H1 (cell line): ENCODE measurements around the gene SPATA33. TPM values are rescaled to one million over a fixed set of nuclear protein-coding genes. Genes with fewer than 3 reads are reported as not detected.

ENCODE experiments used
- CTCF ChIA-PET: fragments of 300-600 bp; sonication (Branson Sonifier 250); formaldehyde crosslinking; loops from one replicate; lab custom pipeline; 2021; ENCODE audit not compliant: partially characterized antibody; lab: Charles Lee
- POLR2A ChIA-PET: fragments of 300-600 bp; sonication (Branson Sonifier 250); formaldehyde crosslinking; loops from one replicate; lab custom pipeline; 2021; ENCODE audit warnings: inconsistent platforms; ENCODE audit not compliant: partially characterized antibody; lab: Charles Lee
- DNase-seq, 2 experiments: peaks; one replicate each; pipeline versions ENCODE4 v3.0.0 to v3.0.0-alpha.2; 2010 to 2022; ENCODE audit warnings: low spot score in 2 of 2, low read depth in 1 of 2, mixed read lengths in 1 of 2
- FAIRE-seq: peaks from 2 replicates; lab custom pipeline; 2011; peaks lifted over from hg19 to GRCh38; lab: Jason Lieb, UNC
- H2AFZ ChIP-seq: 2 replicates; pipeline ENCODE4 v1.8.1; 2012; ENCODE audit warnings: low read length, inconsistent platforms
- H2AK5ac ChIP-seq: 2 replicates; pipeline ENCODE4 v1.6.1; 2013; ENCODE audit warnings: low read depth, low read length
- H2BK120ac ChIP-seq: replicated peaks from 2 replicates; pipeline ENCODE3; 2013; ENCODE audit warnings: low read depth, low read length, inconsistent platforms
- H2BK12ac ChIP-seq: 2 replicates; pipeline ENCODE4 v1.6.1; 2013; ENCODE audit warnings: low read depth, low read length
- H2BK15ac ChIP-seq: 2 replicates; pipeline ENCODE4 v1.6.1; 2013; ENCODE audit warnings: low read length
- H2BK20ac ChIP-seq: 2 replicates; pipeline ENCODE4 v1.6.1; 2013; ENCODE audit warnings: low read length
- H2BK5ac ChIP-seq: 2 replicates; pipeline ENCODE4 v1.6.1; 2013; ENCODE audit warnings: low read depth, low read length
- H3K14ac ChIP-seq: 2 replicates; pipeline ENCODE4 v1.6.1; 2013; ENCODE audit warnings: inconsistent platforms; ENCODE audit not compliant: insufficient read length
- H3K18ac ChIP-seq: 2 replicates; pipeline ENCODE4 v1.6.1; 2013; ENCODE audit warnings: low read length; ENCODE audit errors: extremely low read depth
- H3K23ac ChIP-seq: 2 replicates; pipeline ENCODE4 v1.6.1; 2013; ENCODE audit warnings: inconsistent platforms; ENCODE audit not compliant: insufficient read length
- H3K23me2 ChIP-seq: 2 replicates; pipeline ENCODE4 v1.6.1; 2013; ENCODE audit warnings: low read depth, low read length
- H3K27ac ChIP-seq: 2 replicates; pipeline ENCODE4 v1.6.1; 2011; ENCODE audit warnings: low read depth, low read length, inconsistent platforms
- H3K27me3 ChIP-seq, 4 experiments: replicated peaks in 1 of 4; 1 replicate in 1 of 4; 2 replicates in 3 of 4; pipeline versions ENCODE4 v1.6.1 to v1.8.1; 2011 to 2013; ENCODE audit warnings: low read length in 3 of 4, mild to moderate bottlenecking in 3 of 4, inconsistent platforms in 2 of 4, mixed read lengths in 2 of 4, moderate library complexity in 1 of 4; ENCODE audit not compliant: control insufficient read depth in 3 of 4, insufficient read depth in 3 of 4; ENCODE audit errors: extremely low read depth in 1 of 4
- H3K36me3 ChIP-seq, 4 experiments: 2 replicates each; pipeline versions ENCODE4 v1.6.1 to v1.8.1; 2011 to 2013; ENCODE audit warnings: mild to moderate bottlenecking in 4 of 4, low read length in 3 of 4, moderate library complexity in 2 of 4, control low read depth in 1 of 4, inconsistent platforms in 1 of 4; ENCODE audit not compliant: insufficient read depth in 4 of 4, control insufficient read depth in 2 of 4
- H3K4ac ChIP-seq: replicated peaks from 2 replicates; pipeline ENCODE3; 2013; ENCODE audit warnings: low read length, low read depth, mixed read lengths, inconsistent platforms; ENCODE audit not compliant: insufficient read length
- H3K4me1 ChIP-seq, 4 experiments: replicated peaks in 1 of 4; 1 replicate in 1 of 4; 2 replicates in 3 of 4; pipeline versions ENCODE4 v1.6.1 to v1.8.1; 2011 to 2013; ENCODE audit warnings: low read length in 3 of 4, inconsistent platforms in 2 of 4, mixed read lengths in 1 of 4; ENCODE audit not compliant: insufficient read depth in 4 of 4, control insufficient read depth in 3 of 4
- H3K4me2 ChIP-seq, 2 experiments: 2 replicates each; pipeline versions ENCODE4 v1.6.1 to v1.8.1; 2011 to 2013; ENCODE audit warnings: low read depth in 2 of 2, low read length in 2 of 2, control low read depth in 1 of 2, inconsistent platforms in 1 of 2, mild to moderate bottlenecking in 1 of 2; ENCODE audit not compliant: insufficient read depth in 1 of 2
- H3K4me3 ChIP-seq, 4 experiments: fragments of 200-600, 300-600 bp in 1 of 4; sonication (generic), shearing (Covaris generic), sonication (Bioruptor Twin) in 1 of 4; 2 replicates each; pipeline versions ENCODE4 v1.5.1 to v1.8.1; 2011 to 2016; ENCODE audit warnings: low read length in 4 of 4, low read depth in 3 of 4, control low read depth in 2 of 4, inconsistent platforms in 2 of 4, mild to moderate bottlenecking in 2 of 4, mixed read lengths in 1 of 4, moderate library complexity in 1 of 4; ENCODE audit not compliant: insufficient read depth in 2 of 4; ENCODE audit errors: extremely low read depth in 1 of 4
- H3K56ac ChIP-seq: replicated peaks from 2 replicates; pipeline ENCODE3; 2013; ENCODE audit warnings: low read depth, mild to moderate bottlenecking, mixed read lengths, low read length, inconsistent platforms; ENCODE audit not compliant: insufficient read length
- H3K79me1 ChIP-seq: 2 replicates; pipeline ENCODE4 v1.6.1; 2013; ENCODE audit warnings: low read depth, low read length, control low read depth
- H3K79me2 ChIP-seq, 2 experiments: 2 replicates each; pipeline versions ENCODE4 v1.6.1 to v1.8.1; 2012 to 2013; ENCODE audit warnings: low read length in 2 of 2, mild to moderate bottlenecking in 2 of 2, inconsistent platforms in 1 of 2; ENCODE audit not compliant: insufficient read depth in 2 of 2, control insufficient read depth in 1 of 2
- H3K9ac ChIP-seq, 4 experiments: replicated peaks in 1 of 4; 1 replicate in 1 of 4; 2 replicates in 3 of 4; pipeline versions ENCODE4 v1.6.1 to v1.8.1; 2011 to 2013; ENCODE audit warnings: low read depth in 3 of 4, low read length in 3 of 4, control low read depth in 2 of 4, mild to moderate bottlenecking in 2 of 4, moderate library complexity in 2 of 4, inconsistent platforms in 1 of 4; ENCODE audit errors: extremely low read depth in 1 of 4
- H3K9me3 ChIP-seq, 2 experiments: 2 replicates each; pipeline versions ENCODE4 v1.6.1 to v1.8.1; 2012 to 2013; ENCODE audit warnings: mild to moderate bottlenecking in 2 of 2, moderate library complexity in 2 of 2, control low read depth in 1 of 2, inconsistent platforms in 1 of 2, low read depth in 1 of 2, low read length in 1 of 2, mixed read lengths in 1 of 2; ENCODE audit not compliant: insufficient read depth in 2 of 2
- H4K20me1 ChIP-seq, 2 experiments: replicated peaks in 1 of 2; 2 replicates each; pipeline versions ENCODE3 to v1.8.1; 2011 to 2013; ENCODE audit warnings: inconsistent platforms in 2 of 2, low read length in 2 of 2, mild to moderate bottlenecking in 1 of 2; ENCODE audit not compliant: insufficient read depth in 2 of 2, control insufficient read depth in 1 of 2
- H4K5ac ChIP-seq: 2 replicates; pipeline ENCODE4 v1.6.1; 2013; ENCODE audit warnings: low read length, low read depth, mixed read lengths, inconsistent platforms; ENCODE audit not compliant: insufficient read length
- H4K8ac ChIP-seq: 2 replicates; pipeline ENCODE4 v1.8.0; 2013; ENCODE audit warnings: mild to moderate bottlenecking, moderate library complexity, low read length, inconsistent platforms; ENCODE audit not compliant: insufficient read depth; ENCODE audit errors: extremely low read depth
- H4K91ac ChIP-seq: replicated peaks from 2 replicates; pipeline ENCODE3; 2013; ENCODE audit warnings: low read length, mixed read lengths, inconsistent platforms; ENCODE audit not compliant: insufficient read length
- BCL11A ChIP-seq, 2 experiments: IDR thresholded peaks; one replicate each; pipeline ENCODE4 v1.6.1; 2011; ENCODE audit warnings: low read depth in 2 of 2, low read length in 2 of 2, mild to moderate bottlenecking in 2 of 2
- CHD1 ChIP-seq: IDR thresholded peaks from 2 replicates; pipeline ENCODE4 v1.6.1; 2012; ENCODE audit warnings: low read depth, low read length, improper control_type of control experiment
- CHD2 ChIP-seq: IDR thresholded peaks from 2 replicates; pipeline ENCODE4 v1.6.1; 2012; ENCODE audit warnings: low read length, improper control_type of control experiment
- EGR1 ChIP-seq: IDR thresholded peaks from 2 replicates; pipeline ENCODE4 v1.6.1; 2011; ENCODE audit warnings: low read depth, low read length, borderline replicate concordance
- FOSL1 ChIP-seq: IDR thresholded peaks from 2 replicates; pipeline ENCODE4 v1.6.1; 2011; ENCODE audit warnings: mild to moderate bottlenecking, low read depth, low read length, moderate library complexity; ENCODE audit not compliant: insufficient read depth
- NANOG ChIP-seq: IDR thresholded peaks from 2 replicates; pipeline ENCODE4 v1.6.1; 2011; ENCODE audit warnings: low read length, low read depth, mild to moderate bottlenecking, inconsistent platforms; ENCODE audit not compliant: insufficient read depth, poor library complexity, severe bottlenecking
- NRF1 ChIP-seq: IDR thresholded peaks from 2 replicates; pipeline ENCODE4 v1.6.1; 2011; ENCODE audit warnings: mild to moderate bottlenecking, low read depth, low read length, improper control_type of control experiment
- POLR2A ChIP-seq, 2 experiments: IDR thresholded peaks; 1 replicate in 1 of 2; 2 replicates in 1 of 2; pipeline ENCODE4 v1.6.1; 2011; ENCODE audit warnings: low read depth in 2 of 2, low read length in 2 of 2, mild to moderate bottlenecking in 2 of 2; ENCODE audit errors: control extremely low read depth in 1 of 2
- POLR2AphosphoS5 ChIP-seq: IDR thresholded peaks from 2 replicates; pipeline ENCODE4 v1.6.1; 2011; ENCODE audit warnings: low read depth, low read length
- RNF2 ChIP-seq: fragments of 200-900, 300-1000 bp; sonication (generic); IDR thresholded peaks from 2 replicates; pipeline ENCODE4 v1.7.1; 2016; ENCODE audit warnings: borderline replicate concordance, low read depth, mild to moderate bottlenecking, antibody characterized with exemption, low read length; ENCODE audit not compliant: poor library complexity, severe bottlenecking; ENCODE audit errors: missing control alignments
- RXRA ChIP-seq: IDR thresholded peaks from 2 replicates; pipeline ENCODE4 v1.6.1; 2011; ENCODE audit warnings: low read depth, mild to moderate bottlenecking, low read length, moderate library complexity; ENCODE audit not compliant: insufficient read depth
- SP1 ChIP-seq: IDR thresholded peaks from 2 replicates; pipeline ENCODE4 v1.6.1; 2011; ENCODE audit warnings: low read depth, low read length
- WGBS, 2 experiments: shearing (Covaris generic) in 1 of 2; methylation state at CpG; one replicate each; pipeline versions ENCODE4 v1.1.6 to v1.1.7; 2013 to 2015; ENCODE audit warnings: low lambda C conversion rate in 2 of 2, mixed read lengths in 2 of 2, inconsistent platforms in 1 of 2, low coverage in 1 of 2, missing lambda C conversion rate in 1 of 2; ENCODE audit not compliant: insufficient replicate concordance in 2 of 2, insufficient coverage in 1 of 2, insufficient read length in 1 of 2; ENCODE audit errors: extremely low coverage in 1 of 2, missing lambda C conversion rate in 1 of 2; 5-methylcytosine and 5-hydroxymethylcytosine counted together
- polyA plus RNA-seq, 7 experiments: library from polyadenylated mRNA; depleted of rRNA in 3 of 7; stranded (reverse) in 5 of 7; unstranded in 2 of 7; fragments of >200 nt in 5 of 7; fragments of 200-250 nt in 2 of 7; gene quantifications; 1 replicate in 5 of 7; 2 replicates in 1 of 7; 4 replicates in 1 of 7; pipeline versions ENCODE4 v1.2.1 to v1.2.3, GENCODE V29; 2011 to 2013; ENCODE audit warnings: missing spikeins in 2 of 7, mixed read lengths in 2 of 7
- total RNA-seq: library from RNA; stranded (reverse); fragmentation: NEBNext Ultra II Directional; extraction: Animal tissue kit (Norgen Biotek cat#: 25700); gene quantifications from 2 replicates; pipeline ENCODE4 v1.2.1, GENCODE V29; 2021
- TF ChIP-seq, protein P1 (sequence below): IDR thresholded peaks from 2 replicates; pipeline ENCODE4 v1.6.1; 2012; ENCODE audit warnings: low read length, inconsistent platforms

The SPATA33 gene
- total and polyA plus RNA-seq, 2 of the 8 experiments (the other 6 are each of a cell fraction or from before 2014, with no cell fraction given): 5.4 to 16.9 TPM

DNA sequence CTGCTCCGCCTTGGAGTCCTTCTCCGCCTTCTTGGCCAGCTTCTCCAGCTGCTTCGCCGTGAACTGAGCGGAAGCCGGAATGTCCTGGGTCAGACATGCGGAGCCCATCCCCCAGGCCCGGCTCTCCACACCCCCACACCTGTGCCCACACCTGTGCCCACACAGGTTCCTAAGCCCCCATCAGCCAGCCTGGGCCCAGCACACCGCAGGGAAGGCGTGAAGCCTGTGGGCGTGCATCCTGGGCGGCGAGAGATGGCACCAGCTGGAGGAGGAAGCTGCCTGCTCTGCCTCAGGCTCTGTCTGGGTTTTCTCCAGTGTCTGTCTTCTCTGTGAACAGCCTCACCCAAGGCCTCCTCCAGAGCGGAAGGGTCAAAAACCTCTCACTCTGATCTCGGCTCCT lies 6.1 kb upstream of the SPATA33 start:
- no peak overlapping the region for H2BK12ac ChIP-seq
- no peak overlapping the region for H3K23ac ChIP-seq
- no peak overlapping the region for H3K18ac ChIP-seq
- H2BK20ac ChIP-seq: no peak overlapping the region
- no peak overlapping the region for H2AK5ac ChIP-seq
- CTCF ChIA-PET: interaction anchor here (0.9 kb wide), 1 partner anchor 11 kb away, joined by 3 read pairs; no protein-coding TSS in a partner anchor
- no peaks in the 10 kb centered on the region for H3K9me3 ChIP-seq
- no peak overlapping the region for H4K5ac ChIP-seq
- H4K91ac ChIP-seq: no peak overlapping the region
- H3K23me2 ChIP-seq: no peaks in the 10 kb centered on the region
- peaks cover 6 to 14% (median 7%) of the 10 kb centered on the region in 4 experiments; a peak in 6 of 8 replicates for H3K36me3 ChIP-seq
- no peak overlapping the region for H3K4me3 ChIP-seq
- H4K20me1 ChIP-seq: peaks cover 8 to 9% of the 10 kb centered on the region in 2 experiments
- TF ChIP-seq NANOG (no peak), FOSL1 (no peak), CHD2 (no peak), POLR2A (IDR thresholded peaks at IDR 0.05; ENCODE audit: control extremely low read depth in 1 of 2, low read depth in 2 of 2, low read length in 2 of 2) (no peak), RXRA (no peak), EGR1 (no peak), BCL11A (IDR thresholded peaks at IDR 0.05; ENCODE audit: low read depth in 2 of 2, low read length in 2 of 2) (no peak), NRF1 (no peak), SP1 (no peak), RNF2 (no peak), POLR2AphosphoS5 (no peak), CHD1 (no peak)
- TF ChIP-seq, protein P1, sequence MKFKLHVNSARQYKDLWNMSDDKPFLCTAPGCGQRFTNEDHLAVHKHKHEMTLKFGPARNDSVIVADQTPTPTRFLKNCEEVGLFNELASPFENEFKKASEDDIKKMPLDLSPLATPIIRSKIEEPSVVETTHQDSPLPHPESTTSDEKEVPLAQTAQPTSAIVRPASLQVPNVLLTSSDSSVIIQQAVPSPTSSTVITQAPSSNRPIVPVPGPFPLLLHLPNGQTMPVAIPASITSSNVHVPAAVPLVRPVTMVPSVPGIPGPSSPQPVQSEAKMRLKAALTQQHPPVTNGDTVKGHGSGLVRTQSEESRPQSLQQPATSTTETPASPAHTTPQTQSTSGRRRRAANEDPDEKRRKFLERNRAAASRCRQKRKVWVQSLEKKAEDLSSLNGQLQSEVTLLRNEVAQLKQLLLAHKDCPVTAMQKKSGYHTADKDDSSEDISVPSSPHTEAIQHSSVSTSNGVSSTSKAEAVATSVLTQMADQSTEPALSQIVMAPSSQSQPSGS: no peak
- TF ChIP-seq, all 59 proteins: peak for 0
- no peak overlapping the region for H3K56ac ChIP-seq
- WGBS, 2 experiments: 92% methylated on average over 15 of the region's 15 CpGs; no CpG with 5 or more reads in 1 of the 2 experiments
- no peak overlapping the region for H3K14ac ChIP-seq
- H3K4me1 ChIP-seq: peaks cover 0 to 3% (median 2%) of the 10 kb centered on the region in 4 experiments; a peak in 1 of 7 replicates
- no peak overlapping the region for H2BK15ac ChIP-seq
- H3K79me2 ChIP-seq: peaks cover 0 to 19% of the 10 kb centered on the region in 2 experiments; a peak in 2 of 4 replicates
- FAIRE-seq (no peak), DNase-seq (no peak)
- no peak overlapping the region for H4K8ac ChIP-seq
- H3K4ac ChIP-seq: no peak overlapping the region
- H3K9ac ChIP-seq: no peak overlapping the region
- H2BK120ac ChIP-seq: no peak overlapping the region
- no peaks in the 10 kb centered on the region for H3K27me3 ChIP-seq
- H3K79me1 ChIP-seq: peaks cover 8% of the 10 kb centered on the region
- no peak overlapping the region for H2BK5ac ChIP-seq
- no peak overlapping the region for H3K4me2 ChIP-seq
- no peak overlapping the region for H3K27ac ChIP-seq
- H2AFZ ChIP-seq: no peak overlapping the region
- POLR2A ChIA-PET: interaction anchor here (2.9 kb wide), 1 partner anchor 8 kb away, joined by 11 read pairs; no protein-coding TSS in a partner anchor
